GM21447 (cell line): ENCODE measurements around the gene AFF1.
"Not testable (repeated sequence)": the region's sequence is repeated elsewhere in the genome, so short reads cannot be mapped to it uniquely, and the experiment has no call there.

Experiments used
- ATAC-seq: cut with Tn5 transposase; IDR thresholded peaks from one replicate; pipeline ENCODE4 v1.9.1; 2021; ENCODE audit not compliant: unreplicated experiment

Gene AFF1

DNA sequence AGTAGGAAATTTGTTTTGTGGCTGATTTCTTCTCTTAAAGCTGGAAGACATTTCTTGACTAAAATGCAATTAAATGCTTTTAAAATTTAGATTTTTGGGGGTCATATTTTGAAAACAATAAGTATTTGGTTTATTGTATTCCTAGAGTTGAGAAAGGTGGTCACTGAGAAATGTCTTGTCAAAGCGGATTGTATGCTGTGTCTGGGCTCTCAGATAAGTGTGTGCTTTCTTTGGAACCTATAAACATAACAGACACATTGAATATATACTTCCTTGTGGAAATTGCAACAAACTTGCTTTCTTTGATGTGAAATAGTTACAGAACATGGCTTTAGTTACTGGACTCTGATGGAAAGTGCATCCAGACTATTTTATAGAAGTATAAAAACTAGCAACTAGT is 75.4 kb downstream of the AFF1 start:
- ATAC-seq = no peak

- ATAC-seq = no peak
Measured at GRCh38 chr4:87011340-87012034, 76.7 kb downstream of the AFF1 start.

DNA sequence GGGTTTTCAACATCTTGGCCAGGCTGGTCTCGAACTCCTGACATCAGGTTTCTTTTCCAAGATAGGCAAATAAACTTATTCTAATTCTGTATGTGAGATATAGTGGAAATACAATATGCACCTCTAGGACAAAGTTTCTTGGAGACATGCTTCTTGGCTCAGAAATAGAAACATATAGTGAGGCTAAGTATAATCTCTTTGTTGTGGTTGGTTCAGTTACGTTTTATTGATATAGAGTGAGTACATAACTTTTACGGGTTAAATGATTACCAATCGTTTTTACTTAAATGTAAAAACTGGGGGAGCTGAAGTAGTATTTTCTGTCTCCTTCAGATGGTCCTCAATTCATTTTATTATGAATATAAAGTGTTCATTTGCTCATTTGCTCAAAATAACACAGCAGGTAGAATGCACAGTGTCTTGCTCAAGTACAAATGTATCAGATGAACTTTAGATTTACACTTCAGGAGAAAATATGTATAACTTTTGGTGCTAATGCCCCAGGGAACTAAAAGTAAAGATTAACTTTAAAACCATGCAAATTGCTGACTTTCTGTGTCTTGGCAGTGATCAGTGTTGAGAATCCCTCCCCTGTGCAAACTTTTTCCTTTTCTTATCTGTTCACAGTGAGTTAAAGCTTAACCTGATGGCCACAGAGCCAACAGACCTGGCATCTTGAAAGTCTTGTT is 77.6 kb downstream of the AFF1 start:
- ATAC-seq = peak; percentile 81

DNA sequence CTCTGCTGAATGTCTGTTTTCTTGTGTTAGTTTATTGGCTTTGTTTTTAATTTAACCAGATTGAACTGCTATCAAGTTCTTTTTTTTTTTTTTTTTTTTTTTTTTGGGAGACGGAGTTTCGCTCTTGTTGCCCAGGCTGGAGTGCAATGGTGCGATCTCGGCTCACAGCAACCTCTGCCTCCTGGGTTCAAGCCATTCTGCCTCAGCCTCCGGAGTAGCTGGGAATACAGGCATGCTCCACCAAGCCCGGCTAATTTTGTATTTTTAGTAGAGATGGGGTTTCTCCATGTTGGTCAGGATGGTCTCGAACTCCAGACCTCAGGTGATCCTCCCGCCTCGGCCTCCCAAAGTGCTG is 78.1 kb downstream of the AFF1 start:
- not testable (repeated sequence) for ATAC-seq

DNA sequence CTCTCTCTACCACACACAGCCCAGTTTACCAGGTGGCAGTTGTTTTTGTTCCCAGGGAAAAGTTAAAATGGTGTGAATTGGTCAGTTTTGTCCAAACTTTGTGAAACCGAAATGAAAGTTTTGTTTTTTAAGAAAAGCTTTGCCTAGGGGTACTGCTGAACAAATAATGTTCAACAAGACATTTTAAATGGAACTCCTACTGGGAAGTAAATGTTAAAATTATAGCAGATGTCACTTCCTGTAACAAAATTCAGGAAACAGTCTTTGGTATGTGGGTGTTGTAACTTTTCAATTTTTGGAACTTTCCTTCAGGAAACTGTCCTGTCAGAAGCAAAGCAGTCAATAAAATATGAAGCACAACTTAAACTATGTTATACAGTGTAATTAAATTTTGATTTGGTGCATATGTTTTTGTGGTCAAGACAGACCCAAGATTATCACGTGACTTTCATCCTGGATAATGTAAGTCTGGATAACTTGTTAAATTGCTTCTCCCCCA is 79.5 kb downstream of the AFF1 start:
- no peak for ATAC-seq

DNA sequence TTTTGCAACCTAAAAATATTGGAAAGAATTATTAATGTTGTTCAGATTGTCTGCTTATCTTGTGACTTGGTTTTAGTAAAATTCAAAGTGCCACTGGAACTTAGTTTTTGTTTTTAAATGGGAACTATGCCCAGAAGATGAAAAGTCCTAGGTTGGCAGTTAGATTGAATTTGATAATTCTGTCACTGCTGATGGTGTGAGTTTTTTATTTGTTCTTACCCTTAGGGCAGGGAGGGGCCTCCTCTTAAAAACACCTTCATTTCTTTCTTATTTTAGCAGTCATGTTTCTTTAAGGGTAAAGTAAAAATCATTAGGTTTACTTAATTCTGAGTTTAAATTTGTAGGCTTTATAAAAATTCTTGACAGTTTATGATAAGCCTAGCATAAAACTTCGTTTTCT is 80.6 kb downstream of the AFF1 start:
- ATAC-seq = no peak

DNA sequence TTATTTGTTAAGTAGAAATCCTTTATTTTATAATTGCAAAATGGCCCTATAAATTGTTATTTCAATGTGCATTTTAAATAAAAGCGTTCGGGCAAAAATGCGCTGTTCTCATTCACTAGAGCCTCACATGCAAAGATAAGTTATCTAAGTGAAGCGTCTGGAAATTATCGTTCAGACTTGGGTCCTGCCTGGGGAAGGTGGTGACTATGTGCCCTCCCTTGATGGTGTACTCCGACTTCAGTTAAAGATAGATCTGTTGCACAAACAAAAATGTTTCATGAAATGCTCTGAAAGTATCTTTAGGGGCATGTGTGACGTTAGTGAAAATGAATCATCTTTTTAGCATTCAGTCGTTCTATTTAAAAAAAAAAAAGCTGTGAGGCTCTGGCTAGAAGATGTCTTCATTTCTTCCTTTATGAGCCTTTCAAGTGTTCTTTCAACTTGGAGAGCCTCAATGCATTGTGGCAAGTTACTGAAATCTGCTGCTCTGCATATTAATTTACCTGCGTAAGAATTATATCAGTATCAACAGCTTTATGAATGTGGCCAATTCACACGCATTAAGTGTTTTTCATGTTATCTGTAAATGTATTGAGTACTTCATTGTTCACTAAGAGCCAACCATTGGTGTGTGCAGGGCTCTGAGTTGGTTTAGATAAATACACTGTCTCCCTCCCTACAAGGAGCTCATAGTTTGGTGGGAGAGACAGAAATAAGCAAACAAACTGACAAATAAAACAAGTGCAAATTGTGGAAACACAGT is 83.0 kb downstream of the AFF1 start:
- no peak for ATAC-seq

- no peak for ATAC-seq
Measured at GRCh38 chr4:87018753-87019152, 83.9 kb downstream of the AFF1 start.

- ATAC-seq = no peak
Measured at GRCh38 chr4:87019246-87019791, 84.5 kb downstream of the AFF1 start.

DNA sequence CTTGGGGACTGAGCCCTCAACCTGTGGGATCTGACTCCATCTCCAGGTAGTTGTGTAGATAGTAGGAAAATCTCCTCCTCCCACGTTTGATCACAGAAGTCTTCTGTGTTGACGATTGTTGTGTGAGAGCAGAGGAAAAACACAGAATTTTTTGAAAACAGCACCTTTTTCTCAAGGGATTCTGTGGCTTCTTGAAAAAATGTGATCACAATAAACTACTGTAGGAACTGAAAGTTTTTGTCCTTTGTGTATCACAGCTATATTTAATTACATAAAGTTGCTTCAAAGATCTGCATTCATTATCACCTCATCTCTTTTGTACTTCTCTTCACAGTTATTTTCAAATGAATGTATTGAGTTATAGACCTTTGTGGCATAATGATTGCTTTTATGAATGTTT is 85.1 kb downstream of the AFF1 start:
- ATAC-seq = peak; percentile 44

DNA sequence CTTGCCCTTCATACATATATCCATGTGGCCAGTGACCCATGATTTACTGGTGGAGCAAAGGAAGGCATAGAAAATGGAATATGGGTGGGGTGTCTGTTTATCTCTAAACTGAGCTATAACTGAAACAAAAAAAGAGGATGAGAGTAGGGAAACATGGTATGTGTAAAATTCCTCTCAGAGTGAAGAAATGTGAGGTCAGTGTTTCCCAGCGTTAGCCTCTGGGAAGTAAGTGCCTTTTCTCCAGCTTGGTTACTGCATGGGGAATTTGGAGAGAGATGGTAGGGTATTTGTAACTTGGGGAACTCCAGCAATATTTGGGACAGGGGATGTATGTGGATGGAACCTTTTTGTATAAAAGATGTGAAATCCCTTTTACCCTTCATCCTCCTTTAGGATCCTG is 89.4 kb downstream of the AFF1 start:
- ATAC-seq = no peak

DNA sequence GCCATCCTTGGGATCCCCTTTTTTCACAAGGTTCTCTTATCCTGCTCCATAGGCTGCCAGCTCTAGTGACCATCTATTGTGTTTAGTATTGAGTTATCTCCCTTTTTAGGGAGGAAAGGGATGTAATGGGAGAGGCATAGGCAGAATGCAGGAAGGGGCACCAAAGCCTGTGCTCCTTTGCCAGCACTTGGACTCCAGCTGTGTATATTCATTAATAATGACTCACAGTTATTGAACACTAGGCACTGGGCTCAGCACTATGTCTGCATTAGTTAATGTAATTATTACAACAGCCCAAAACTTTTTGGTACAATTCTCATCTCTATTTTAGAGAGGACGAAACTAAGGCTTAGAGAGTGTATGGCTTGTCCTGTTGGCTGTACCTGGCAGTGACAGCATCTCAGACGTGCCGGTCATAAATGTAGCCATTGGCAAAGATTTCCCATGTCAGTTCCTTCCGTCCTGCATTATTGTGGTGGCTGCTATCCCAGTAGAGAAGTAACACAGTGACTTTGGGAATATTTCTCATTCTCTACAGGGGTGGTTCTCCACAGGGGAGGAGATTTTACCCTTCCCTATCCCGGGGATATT is 90.3 kb downstream of the AFF1 start:
- no peak for ATAC-seq

GRCh38 chr4:87025614-87026041 is 90.8 kb downstream of the AFF1 start:
- ATAC-seq = peak; percentile 69

- peak; percentile 80 for ATAC-seq
Measured at GRCh38 chr4:87026800-87027495, 92.1 kb downstream of the AFF1 start.

DNA sequence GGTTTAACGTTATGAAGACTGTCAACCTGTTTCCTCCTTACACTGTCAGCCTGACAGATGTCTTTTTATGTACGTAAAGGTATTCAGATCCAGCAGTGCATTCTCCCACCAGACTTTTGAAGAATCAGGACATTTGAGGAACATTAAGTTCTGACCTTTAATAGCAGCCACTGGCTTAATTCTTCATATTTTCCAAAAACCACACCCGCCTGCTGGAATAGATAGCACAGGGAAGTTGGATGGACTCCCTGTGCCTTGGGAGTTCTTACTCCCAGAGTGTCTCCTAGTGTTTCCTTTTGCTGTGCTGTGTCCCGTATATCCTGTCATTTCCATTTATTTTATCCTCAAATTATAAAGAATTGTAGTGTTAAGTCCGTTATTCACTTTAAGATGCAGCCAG is 94.5 kb downstream of the AFF1 start:
- no peak for ATAC-seq

GRCh38 chr4:87030124-87030523 is 95.3 kb downstream of the AFF1 start:
- no peak for ATAC-seq

- ATAC-seq = no peak
Measured at GRCh38 chr4:87030755-87031441, 96.1 kb downstream of the AFF1 start.

GRCh38 chr4:87031920-87032319 is 97.1 kb downstream of the AFF1 start:
- no peak for ATAC-seq

GRCh38 chr4:87032884-87033533 is 98.2 kb downstream of the AFF1 start:
- no peak for ATAC-seq

DNA sequence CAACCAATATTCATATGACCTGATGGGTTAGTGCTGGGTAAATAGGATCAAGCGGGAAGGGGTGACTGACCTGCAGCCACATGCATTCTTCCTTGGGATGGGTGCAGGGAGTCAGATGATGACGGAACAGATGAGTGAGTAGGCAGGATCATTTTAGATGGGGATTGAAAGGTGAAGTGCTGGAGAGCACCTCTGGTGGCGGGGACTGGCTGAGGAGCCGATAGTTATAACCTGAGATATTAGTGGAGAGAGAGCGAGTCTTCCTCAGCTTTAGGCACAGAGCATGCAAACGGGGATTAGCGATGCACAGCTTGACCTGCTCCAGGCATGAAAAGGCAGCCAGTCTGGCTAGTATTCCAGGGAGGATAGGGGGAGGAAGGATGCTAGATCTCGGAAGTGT is 99.1 kb downstream of the AFF1 start:
- ATAC-seq = no peak
